SH-SY5Y (cell line): ENCODE measurements around the gene PALD1.

Source experiments
- GATA2 ChIP-seq: IDR thresholded peaks from 2 replicates; pipeline ENCODE4 v1.6.1; 2011; ENCODE audit warnings: mild to moderate bottlenecking, low read depth, low read length
- GATA3 ChIP-seq: IDR thresholded peaks from 2 replicates; pipeline ENCODE4 v1.6.1; 2011; ENCODE audit warnings: low read depth, mild to moderate bottlenecking, low read length, moderate library complexity

DNA sequence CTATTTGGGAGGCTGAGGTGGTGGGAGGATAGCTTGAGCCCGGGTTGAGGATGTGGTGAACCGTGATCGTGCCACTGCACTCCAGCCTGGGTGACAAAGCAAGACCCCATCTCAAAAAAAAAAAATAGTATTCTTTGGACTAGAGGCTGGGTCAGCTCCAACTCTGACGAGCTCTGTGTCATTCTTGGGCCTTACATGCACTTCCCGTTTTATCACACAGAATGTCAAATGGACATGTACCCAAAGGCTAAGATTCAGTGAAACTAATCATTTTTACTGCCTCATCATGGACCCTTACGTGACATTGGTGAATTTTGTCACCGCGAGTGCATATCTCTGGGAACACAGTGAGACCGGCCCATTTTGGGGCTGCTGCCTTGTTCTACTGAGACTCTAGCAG is 27.3 kb downstream of the PALD1 start:
- TF ChIP-seq GATA3 (no peak), GATA2 (no peak)
